GM21423 (cell line): ENCODE data around the gene MYO5A.
A peak's percentile ranks its signal among the peaks of the same experiment; 100 is the strongest.
"Not testable (repeated sequence)": the region's sequence is repeated elsewhere in the genome, so short reads cannot be mapped to it uniquely, and the experiment has no call there.

ENCODE experiments used
- ATAC-seq: cut with Tn5 transposase; IDR thresholded peaks from one replicate; pipeline ENCODE4 v1.9.1; 2021; ENCODE audit warnings: mild to moderate bottlenecking, moderate library complexity; ENCODE audit not compliant: unreplicated experiment

Gene MYO5A

GRCh38 chr15:52466134-52466701 is 62.5 kb downstream of the MYO5A start:
- peak; percentile 95 for ATAC-seq

DNA sequence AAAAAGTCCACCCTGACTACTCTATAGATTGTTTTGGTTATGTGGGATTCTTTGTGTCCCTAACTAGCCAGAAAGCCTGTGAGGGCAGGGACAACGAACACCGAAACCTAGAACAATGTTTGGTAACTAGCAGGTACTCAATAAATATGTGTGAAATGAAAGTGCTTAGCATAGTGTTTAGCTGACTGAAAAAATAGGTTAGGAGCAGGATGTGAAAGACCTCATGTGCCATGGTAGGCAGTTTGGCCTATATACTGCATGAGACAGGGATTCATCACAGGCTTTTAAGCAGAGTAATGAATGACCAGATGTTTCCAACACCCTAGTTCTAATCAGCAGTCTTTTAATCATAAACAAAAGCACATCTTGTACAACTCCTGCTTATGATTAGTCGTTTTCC is 64.2 kb downstream of the MYO5A start:
- ATAC-seq, result peak; percentile 58

- peak; percentile 0 for ATAC-seq
These were observed 64.6 kb downstream of the MYO5A start for GRCh38 chr15:52464040-52464439.

DNA sequence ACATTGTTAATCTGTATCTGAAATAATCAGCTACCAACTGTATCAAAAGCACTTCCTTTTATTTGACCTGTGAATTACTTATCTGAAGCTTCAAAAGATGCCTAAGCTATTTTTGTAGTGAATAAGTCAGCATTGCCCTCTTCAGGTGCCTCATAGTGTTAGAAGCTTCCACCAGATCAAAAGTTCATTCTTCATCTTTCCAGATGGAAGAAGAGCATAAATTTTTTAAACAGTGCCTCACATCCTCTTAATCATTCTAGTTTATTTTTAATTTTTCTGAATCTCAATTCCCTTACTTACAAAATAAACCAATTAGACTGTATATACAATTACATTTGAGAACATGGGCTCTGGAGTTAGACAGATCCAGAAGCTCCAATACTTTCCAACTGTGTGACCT is 65.0 kb downstream of the MYO5A start:
- no peak for ATAC-seq

- ATAC-seq, result no peak
These were observed 65.8 kb downstream of the MYO5A start for GRCh38 chr15:52462806-52463360.

- not testable (repeated sequence) for ATAC-seq
These were observed 69.0 kb downstream of the MYO5A start for GRCh38 chr15:52459701-52460100.

DNA sequence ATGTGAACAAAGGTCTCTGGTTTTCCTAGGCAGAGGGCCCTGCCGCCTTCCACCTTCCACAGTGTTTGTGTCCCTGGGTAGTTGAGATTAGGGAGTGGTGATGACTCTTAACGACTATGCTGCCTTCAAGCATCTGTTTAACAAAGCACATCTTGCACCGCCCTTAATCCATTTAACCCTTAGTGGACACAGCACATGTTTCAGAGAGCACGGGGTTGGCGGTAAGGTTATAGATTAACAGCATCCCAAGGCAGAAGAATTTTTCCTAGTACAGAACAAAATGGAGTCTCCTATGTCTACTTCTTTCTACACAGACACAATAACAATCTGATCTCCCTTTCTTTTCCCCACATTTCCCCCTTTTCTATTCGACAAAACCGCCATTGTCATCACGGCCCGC is 69.4 kb downstream of the MYO5A start:
- not testable (repeated sequence) for ATAC-seq

GRCh38 chr15:52448011-52448890 is 80.4 kb downstream of the MYO5A start:
- ATAC-seq, result no peak

DNA sequence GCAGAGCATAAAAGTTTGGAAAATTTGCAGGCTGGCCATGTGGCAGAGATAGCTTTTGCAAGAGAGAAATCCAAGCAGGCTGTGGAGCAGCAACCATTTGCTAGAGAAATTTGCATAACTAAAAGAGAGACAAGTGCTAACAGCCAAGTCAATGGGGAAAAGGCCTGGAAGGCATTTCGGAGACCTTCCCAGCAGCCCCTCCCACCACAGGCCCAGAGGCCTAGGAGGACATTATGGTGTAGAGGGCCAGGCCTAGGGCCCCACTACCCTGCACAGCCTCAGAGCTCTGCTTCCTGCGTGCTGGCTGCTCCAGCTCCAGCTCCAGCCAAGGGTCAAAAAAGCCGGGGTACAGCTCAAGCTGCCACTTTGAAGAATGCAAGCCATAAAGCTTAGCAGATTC is 82.7 kb downstream of the MYO5A start:
- ATAC-seq, result no peak

DNA sequence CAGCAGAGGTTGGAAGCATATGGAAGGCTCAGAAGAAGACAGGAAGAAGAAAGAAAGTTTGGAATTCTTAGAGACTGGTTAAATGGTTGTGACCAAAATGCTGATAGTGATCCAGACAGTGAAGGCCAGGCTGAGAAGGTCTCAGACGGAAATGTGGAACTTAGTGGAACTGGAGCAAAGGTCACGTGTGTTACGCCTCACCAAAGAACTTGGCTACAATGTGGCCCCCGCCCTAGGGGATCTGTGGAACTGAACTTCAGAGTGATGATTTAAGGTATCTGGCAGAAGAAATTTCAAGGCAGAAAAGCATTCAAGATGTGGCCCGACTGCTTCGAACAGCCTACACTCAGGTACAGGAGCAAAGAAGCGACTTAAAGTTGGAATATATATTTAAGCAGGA is 83.1 kb downstream of the MYO5A start:
- no peak for ATAC-seq

GRCh38 chr15:52443205-52443604 is 85.5 kb downstream of the MYO5A start:
- ATAC-seq, result not testable (repeated sequence)

- ATAC-seq, result no peak
These were observed 86.8 kb downstream of the MYO5A start for GRCh38 chr15:52441841-52442240.

DNA sequence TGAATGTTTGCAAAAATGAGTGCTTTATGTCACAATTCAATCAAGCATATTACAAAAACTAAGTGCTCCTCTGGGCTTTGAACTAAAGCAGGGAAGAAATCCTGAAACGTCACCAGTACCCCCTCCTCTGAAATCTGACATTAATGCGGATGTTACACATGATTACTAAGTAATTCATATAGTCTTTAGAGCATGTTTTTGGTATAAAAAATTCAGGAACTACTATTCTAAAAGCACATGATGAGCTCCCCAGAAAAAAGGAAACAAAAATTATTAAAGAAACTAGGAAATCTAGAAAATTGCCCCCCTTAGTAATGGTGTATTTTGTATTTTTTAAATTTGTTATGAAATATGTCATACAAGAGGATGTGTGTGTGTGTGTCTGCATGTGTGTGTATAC is 87.7 kb downstream of the MYO5A start:
- ATAC-seq, result no peak

GRCh38 chr15:52440414-52440813 is 88.3 kb downstream of the MYO5A start:
- ATAC-seq, result no peak

- ATAC-seq, result no peak
These were observed 89.2 kb downstream of the MYO5A start for GRCh38 chr15:52439470-52439869.

- ATAC-seq, result not testable (repeated sequence)
These were observed 89.6 kb downstream of the MYO5A start for GRCh38 chr15:52439042-52439441.

DNA sequence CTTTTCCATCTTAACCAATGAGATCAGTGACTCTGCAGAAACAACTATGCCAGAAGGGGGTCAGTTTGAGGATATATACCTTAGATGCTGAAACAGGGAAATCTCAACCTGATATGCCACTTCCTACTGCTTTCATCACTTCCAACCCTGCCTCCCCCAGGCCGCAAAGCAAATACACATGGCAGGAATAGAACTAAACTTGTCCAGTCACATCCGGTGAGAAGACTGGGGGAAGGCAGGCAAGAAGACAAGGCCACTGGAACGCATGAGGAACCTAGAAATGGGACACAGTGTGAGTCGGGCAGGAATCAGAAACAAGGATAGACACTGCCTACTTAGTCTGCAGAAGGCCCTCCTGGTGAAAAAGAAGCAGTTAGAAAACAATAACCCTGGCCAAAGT is 90.6 kb downstream of the MYO5A start:
- ATAC-seq, result no peak

DNA sequence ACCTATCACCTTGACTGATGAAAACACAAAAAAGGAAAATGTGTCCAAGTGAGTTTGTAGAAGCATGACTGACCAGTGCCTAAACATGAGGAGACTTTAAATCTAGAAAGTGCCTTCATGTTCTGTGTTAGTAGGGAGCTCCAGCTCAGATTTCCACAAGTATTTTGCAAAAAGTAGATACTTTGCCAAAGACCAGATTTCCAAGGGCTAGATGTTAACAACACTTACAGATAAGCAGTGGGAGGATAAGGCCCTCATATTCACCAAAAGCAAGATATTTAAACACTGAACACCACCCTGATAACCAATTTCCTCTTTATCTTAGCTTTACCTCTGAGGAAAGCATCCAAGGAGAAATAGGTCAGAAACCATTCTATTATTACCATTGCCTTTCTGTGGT is 91.0 kb downstream of the MYO5A start:
- ATAC-seq, result no peak

- ATAC-seq, result no peak
These were observed 91.7 kb downstream of the MYO5A start for GRCh38 chr15:52436981-52437380.

DNA sequence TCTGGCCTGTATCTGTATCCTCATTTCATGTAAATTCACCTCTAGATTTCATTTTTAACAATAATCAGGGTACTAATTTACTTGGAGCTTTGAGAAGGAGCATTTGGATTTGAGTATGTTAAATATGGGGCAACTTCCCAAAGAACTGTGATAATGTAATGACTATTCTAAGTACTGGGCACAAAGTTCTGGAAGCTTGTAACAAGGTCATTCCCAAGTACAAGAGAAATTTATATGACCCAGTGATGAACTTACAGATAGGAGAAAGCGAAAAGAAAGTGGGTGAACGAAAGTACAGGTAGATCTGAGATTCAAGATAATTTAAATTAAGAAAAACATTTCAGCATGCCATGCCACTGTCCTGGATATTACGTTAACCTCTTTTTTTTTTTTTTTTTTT is 93.8 kb downstream of the MYO5A start:
- ATAC-seq, result no peak

DNA sequence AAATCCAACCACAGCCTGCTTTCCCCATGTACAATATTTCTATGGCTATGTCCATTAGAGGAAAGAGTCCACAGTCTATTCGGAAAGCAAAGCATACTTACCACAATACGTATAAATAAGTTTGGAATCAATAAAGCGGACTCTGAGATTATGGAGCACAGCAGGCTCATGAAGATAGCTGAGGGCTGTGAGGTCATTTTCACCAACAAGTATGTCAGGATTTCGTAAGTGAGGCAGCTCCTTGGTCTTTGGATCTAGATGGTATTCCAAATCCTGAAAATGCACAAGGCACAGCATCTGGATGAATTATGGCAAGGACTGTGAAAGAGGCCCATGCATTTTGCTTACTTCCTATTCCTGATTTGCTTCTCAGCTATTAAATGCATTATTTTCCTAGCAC is 100.4 kb downstream of the MYO5A start:
- no peak for ATAC-seq

DNA sequence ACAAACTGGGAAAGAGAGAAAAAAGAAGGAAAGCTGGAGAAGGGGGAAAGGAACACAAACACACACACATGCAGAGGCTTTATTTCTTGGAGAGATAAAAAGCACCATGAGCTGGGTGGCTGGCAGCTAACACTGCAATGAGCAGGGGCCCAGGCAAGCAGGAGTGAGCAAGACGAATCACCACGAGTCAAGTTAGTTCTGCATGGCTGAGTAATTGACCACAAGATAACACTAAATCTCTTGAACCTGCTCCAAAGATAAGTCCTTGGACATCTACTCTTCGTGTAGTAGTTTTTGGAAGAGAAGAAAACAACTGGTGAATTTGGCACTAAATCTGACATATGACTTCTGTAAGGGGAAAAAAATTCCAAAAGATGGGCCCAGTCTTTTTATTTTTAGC is 100.9 kb downstream of the MYO5A start:
- peak; percentile 51 for ATAC-seq
